K562 (cell line): ENCODE measurements around the gene CRAMP1. TPM values are rescaled to one million over a fixed set of nuclear protein-coding genes. Genes with fewer than 3 reads are reported as not detected.

Experiments
- PURB ChIP-seq: sonication (generic); formaldehyde crosslinking; IDR thresholded peaks from 2 replicates; pipeline ENCODE4 v1.9.0; 2021; ENCODE audit warnings: low read depth, mild to moderate bottlenecking, missing genetic modification reagents
- THAP7 ChIP-seq: fragments of 250-450 bp; sonication (Bioruptor Pico); IDR thresholded peaks from 2 replicates; pipeline ENCODE4 v1.5.0; 2021
- TRIM28 ChIP-seq: fragments of 450-650 bp; IDR thresholded peaks from 2 replicates; pipeline ENCODE4 v1.6.1; 2017
- polyA plus RNA-seq, 8 experiments: library from polyadenylated mRNA; depleted of rRNA in 4 of 8; stranded (reverse) in 5 of 8; unstranded in 3 of 8; fragments of >200 nt; fragmentation: Nextera tagmentation in 2 of 8; fragmentation: Illumina TruSeq in 1 of 8; extraction: Ambion mirVana in 2 of 8; extraction: Trizol in 1 of 8; gene quantifications; 2 replicates each; pipeline versions ENCODE4 v1.2.1 to v1.2.3, GENCODE V29; 2011 to 2014; ENCODE audit warnings: inconsistent platforms in 1 of 8, missing spikeins in 1 of 8
- total RNA-seq, 7 experiments: library from RNA; depleted of rRNA in 6 of 7; stranded (reverse); fragments of >200 nt in 6 of 7; fragmentation: Illumina TruSeq in 2 of 7; extraction: Trizol in 2 of 7; gene quantifications; 2 replicates each; pipeline versions ENCODE4 v1.2.1 to v1.2.3, GENCODE V29; 2011 to 2021; ENCODE audit warnings: low replicate concordance in 1 of 7
- TF ChIP-seq, protein P1 (sequence below): fragments of 450-650 bp; IDR thresholded peaks from 2 replicates; pipeline ENCODE4 v1.6.1; 2016; ENCODE audit warnings: mild to moderate bottlenecking, moderate library complexity
- TF ChIP-seq, protein P2 (sequence below), 2 experiments: fragments of 450-650 bp; IDR thresholded peaks; 2 replicates each; pipeline ENCODE4 v1.6.1; 2016; ENCODE audit warnings: mild to moderate bottlenecking in 2 of 2, borderline replicate concordance in 1 of 2, low read depth in 1 of 2, moderate library complexity in 1 of 2

Gene CRAMP1
- total and polyA plus RNA-seq, 9 of the 15 experiments (the other 6 are each of a cell fraction or from before 2014, with no cell fraction given): 0.52 to 20.8 (median 7.5) TPM

- TF ChIP-seq, protein P1, sequence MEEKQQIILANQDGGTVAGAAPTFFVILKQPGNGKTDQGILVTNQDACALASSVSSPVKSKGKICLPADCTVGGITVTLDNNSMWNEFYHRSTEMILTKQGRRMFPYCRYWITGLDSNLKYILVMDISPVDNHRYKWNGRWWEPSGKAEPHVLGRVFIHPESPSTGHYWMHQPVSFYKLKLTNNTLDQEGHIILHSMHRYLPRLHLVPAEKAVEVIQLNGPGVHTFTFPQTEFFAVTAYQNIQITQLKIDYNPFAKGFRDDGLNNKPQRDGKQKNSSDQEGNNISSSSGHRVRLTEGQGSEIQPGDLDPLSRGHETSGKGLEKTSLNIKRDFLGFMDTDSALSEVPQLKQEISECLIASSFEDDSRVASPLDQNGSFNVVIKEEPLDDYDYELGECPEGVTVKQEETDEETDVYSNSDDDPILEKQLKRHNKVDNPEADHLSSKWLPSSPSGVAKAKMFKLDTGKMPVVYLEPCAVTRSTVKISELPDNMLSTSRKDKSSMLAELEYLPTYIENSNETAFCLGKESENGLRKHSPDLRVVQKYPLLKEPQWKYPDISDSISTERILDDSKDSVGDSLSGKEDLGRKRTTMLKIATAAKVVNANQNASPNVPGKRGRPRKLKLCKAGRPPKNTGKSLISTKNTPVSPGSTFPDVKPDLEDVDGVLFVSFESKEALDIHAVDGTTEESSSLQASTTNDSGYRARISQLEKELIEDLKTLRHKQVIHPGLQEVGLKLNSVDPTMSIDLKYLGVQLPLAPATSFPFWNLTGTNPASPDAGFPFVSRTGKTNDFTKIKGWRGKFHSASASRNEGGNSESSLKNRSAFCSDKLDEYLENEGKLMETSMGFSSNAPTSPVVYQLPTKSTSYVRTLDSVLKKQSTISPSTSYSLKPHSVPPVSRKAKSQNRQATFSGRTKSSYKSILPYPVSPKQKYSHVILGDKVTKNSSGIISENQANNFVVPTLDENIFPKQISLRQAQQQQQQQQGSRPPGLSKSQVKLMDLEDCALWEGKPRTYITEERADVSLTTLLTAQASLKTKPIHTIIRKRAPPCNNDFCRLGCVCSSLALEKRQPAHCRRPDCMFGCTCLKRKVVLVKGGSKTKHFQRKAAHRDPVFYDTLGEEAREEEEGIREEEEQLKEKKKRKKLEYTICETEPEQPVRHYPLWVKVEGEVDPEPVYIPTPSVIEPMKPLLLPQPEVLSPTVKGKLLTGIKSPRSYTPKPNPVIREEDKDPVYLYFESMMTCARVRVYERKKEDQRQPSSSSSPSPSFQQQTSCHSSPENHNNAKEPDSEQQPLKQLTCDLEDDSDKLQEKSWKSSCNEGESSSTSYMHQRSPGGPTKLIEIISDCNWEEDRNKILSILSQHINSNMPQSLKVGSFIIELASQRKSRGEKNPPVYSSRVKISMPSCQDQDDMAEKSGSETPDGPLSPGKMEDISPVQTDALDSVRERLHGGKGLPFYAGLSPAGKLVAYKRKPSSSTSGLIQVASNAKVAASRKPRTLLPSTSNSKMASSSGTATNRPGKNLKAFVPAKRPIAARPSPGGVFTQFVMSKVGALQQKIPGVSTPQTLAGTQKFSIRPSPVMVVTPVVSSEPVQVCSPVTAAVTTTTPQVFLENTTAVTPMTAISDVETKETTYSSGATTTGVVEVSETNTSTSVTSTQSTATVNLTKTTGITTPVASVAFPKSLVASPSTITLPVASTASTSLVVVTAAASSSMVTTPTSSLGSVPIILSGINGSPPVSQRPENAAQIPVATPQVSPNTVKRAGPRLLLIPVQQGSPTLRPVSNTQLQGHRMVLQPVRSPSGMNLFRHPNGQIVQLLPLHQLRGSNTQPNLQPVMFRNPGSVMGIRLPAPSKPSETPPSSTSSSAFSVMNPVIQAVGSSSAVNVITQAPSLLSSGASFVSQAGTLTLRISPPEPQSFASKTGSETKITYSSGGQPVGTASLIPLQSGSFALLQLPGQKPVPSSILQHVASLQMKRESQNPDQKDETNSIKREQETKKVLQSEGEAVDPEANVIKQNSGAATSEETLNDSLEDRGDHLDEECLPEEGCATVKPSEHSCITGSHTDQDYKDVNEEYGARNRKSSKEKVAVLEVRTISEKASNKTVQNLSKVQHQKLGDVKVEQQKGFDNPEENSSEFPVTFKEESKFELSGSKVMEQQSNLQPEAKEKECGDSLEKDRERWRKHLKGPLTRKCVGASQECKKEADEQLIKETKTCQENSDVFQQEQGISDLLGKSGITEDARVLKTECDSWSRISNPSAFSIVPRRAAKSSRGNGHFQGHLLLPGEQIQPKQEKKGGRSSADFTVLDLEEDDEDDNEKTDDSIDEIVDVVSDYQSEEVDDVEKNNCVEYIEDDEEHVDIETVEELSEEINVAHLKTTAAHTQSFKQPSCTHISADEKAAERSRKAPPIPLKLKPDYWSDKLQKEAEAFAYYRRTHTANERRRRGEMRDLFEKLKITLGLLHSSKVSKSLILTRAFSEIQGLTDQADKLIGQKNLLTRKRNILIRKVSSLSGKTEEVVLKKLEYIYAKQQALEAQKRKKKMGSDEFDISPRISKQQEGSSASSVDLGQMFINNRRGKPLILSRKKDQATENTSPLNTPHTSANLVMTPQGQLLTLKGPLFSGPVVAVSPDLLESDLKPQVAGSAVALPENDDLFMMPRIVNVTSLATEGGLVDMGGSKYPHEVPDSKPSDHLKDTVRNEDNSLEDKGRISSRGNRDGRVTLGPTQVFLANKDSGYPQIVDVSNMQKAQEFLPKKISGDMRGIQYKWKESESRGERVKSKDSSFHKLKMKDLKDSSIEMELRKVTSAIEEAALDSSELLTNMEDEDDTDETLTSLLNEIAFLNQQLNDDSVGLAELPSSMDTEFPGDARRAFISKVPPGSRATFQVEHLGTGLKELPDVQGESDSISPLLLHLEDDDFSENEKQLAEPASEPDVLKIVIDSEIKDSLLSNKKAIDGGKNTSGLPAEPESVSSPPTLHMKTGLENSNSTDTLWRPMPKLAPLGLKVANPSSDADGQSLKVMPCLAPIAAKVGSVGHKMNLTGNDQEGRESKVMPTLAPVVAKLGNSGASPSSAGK: peak; percentile 96
- TF ChIP-seq, protein P2, sequence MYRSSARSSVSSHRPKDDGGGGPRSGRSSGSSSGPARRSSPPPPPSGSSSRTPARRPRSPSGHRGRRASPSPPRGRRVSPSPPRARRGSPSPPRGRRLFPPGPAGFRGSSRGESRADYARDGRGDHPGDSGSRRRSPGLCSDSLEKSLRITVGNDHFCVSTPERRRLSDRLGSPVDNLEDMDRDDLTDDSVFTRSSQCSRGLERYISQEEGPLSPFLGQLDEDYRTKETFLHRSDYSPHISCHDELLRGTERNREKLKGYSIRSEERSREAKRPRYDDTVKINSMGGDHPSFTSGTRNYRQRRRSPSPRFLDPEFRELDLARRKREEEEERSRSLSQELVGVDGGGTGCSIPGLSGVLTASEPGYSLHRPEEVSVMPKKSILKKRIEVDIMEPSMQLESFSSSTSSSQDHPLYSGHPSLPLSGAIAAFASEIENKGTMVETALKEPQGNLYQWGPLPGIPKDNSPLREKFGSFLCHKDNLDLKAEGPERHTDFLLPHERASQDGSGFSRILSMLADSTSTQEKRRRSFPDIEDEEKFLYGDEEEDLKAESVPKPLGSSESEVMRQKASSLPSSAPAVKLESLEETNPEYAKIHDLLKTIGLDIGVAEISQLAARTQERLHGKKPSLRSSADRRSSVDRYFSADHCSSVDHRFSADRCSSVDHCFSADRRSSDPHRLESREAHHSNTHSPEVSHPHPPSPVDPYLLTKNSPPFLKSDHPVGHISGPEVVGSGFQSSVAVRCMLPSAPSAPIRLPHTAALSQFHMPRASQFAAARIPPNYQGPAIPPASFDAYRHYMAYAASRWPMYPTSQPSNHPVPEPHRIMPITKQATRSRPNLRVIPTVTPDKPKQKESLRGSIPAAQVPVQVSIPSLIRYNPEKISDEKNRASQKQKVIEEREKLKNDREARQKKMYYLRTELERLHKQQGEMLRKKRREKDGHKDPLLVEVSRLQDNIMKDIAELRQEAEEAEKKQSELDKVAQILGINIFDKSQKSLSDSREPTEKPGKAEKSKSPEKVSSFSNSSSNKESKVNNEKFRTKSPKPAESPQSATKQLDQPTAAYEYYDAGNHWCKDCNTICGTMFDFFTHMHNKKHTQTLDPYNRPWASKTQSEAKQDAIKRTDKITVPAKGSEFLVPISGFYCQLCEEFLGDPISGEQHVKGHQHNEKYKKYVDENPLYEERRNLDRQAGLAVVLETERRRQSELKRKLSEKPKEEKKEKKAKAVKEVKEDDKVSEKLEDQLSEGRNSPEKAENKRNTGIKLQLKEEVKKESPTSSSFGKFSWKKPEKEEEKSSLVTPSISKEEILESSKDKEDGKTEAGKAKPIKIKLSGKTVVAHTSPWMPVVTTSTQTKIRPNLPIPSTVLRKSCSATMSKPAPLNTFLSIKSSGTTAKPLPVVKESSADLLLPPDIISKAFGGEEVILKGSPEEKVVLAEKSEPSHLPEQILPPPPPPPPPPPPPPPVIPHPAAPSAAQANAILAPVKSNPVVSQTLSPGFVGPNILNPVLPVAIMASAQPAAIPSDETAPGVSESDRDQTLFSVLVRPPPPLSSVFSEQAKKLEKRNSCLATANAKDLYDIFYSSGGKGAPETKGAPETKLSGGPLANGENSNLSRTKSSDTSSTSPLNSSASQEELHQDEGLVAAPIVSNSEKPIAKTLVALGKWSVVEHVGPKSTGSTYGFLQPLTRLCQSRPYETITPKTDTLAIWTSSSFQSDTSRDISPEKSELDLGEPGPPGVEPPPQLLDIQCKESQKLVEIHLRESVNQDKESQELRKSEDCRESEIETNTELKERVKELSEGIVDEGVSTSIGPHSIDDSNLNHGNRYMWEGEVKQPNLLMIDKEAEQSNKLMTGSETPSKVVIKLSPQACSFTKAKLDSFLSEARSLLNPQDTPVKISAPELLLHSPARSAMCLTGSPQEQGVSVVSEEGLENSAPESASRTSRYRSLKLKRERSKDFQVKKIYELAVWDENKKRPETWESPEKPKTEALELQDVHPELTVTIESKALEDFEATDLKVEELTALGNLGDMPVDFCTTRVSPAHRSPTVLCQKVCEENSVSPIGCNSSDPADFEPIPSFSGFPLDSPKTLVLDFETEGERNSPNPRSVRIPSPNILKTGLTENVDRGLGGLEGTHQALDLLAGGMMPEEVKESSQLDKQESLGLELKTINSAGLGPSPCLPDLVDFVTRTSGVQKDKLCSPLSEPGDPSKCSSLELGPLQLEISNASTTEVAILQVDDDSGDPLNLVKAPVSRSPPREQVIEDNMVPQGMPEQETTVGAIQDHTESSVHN (IDR thresholded peaks at IDR 0.05; ENCODE audit: borderline replicate concordance in 1 of 2, low read depth in 1 of 2): no peak
- TF ChIP-seq PURB (CRISPR knock-in tag): no peak
- TF ChIP-seq TRIM28: no peak
- TF ChIP-seq THAP7: no peak
Measured at GRCh38 chr16:1610899-1611632, 1.1 kb upstream of the CRAMP1 start (continued).
